RWPE2 (cell line): ENCODE data around the gene DLL4.

Source experiments
- ATAC-seq: fragments of 200-7000 bp; cut with Tn5 transposase; 3 replicates; pipeline ENCODE4 v1.9.1; 2021; ENCODE audit warnings: low read depth
- DNase-seq: peaks from one replicate; pipeline ENCODE4 v3.0.0-alpha.2; 2020; ENCODE audit warnings: low spot score
- H3K27ac ChIP-seq: fragments of 450-650 bp; 2 replicates; pipeline ENCODE4 v1.5.1; 2017; ENCODE audit warnings: mild to moderate bottlenecking; ENCODE audit not compliant: poor library complexity, severe bottlenecking
- H3K27me3 ChIP-seq: fragments of 250-450 bp; sonication (Bioruptor Pico); 2 replicates; pipeline ENCODE4 v1.5.1; 2021; ENCODE audit warnings: mild to moderate bottlenecking, moderate library complexity; ENCODE audit not compliant: insufficient read depth, poor library complexity, severe bottlenecking
- H3K36me3 ChIP-seq: fragments of 250-450 bp; sonication (Bioruptor Pico); 2 replicates; pipeline ENCODE4 v1.5.1; 2020; ENCODE audit warnings: low read depth, mild to moderate bottlenecking, moderate library complexity
- H3K4me1 ChIP-seq: fragments of 250-450 bp; sonication (Bioruptor Pico); 2 replicates; pipeline ENCODE4 v1.5.1; 2021; ENCODE audit warnings: mild to moderate bottlenecking, moderate library complexity; ENCODE audit not compliant: insufficient read depth, poor library complexity, severe bottlenecking
- H3K4me3 ChIP-seq: fragments of 250-450 bp; sonication (Bioruptor Pico); 2 replicates; pipeline ENCODE4 v1.5.1; 2021; ENCODE audit warnings: mild to moderate bottlenecking, moderate library complexity; ENCODE audit not compliant: severe bottlenecking
- H3K9me3 ChIP-seq: fragments of 250-450 bp; sonication (Bioruptor Pico); 2 replicates; pipeline ENCODE4 v1.5.1; 2021; ENCODE audit warnings: mild to moderate bottlenecking, moderate library complexity; ENCODE audit not compliant: severe bottlenecking
- TF ChIP-seq, protein P1 (sequence below): fragments of 450-650 bp; IDR thresholded peaks from one replicate; pipeline ENCODE4 v1.5.1; 2017; ENCODE audit warnings: mild to moderate bottlenecking, moderate library complexity; ENCODE audit not compliant: poor library complexity, severe bottlenecking

DLL4 gene

DNA sequence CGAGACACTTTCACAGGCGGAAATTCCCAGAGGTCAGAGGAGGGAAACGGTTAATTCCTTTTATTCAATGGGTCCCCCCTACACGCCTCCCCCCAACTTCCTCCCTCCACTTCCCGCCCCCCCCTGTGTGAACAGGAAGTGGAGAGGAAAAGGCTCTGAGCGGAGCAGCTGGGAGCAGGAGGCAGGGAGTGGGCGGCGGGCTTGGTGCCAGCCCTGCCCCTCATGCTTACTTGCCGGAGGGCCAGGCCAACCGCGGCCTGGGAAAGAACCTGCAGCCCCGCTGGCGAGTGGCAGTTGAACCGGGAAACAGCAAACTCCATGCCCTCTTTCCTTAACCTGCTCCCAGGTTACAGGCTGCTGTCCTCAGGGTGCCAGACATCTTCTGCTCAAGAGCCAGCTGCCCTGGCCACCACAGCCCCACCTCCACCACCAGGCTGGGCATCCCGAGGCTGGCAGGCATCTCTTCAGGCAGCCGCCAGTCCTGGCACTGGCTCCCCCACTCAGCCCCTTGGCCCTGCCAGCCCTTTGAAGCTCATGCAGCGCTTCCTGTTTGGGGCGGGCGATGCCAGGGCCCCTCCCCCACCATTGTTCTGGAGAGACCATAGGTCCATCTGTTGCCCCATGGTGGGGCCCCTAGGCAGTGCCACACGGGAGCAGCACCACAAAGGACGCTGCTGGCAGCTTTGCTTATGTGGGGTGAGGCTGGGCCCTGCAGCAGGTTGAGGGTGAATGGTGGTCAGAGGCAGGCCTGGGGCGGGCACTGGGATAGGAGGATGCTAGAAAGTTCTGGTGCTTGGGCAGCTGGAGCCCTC lies 21.9 kb upstream of the DLL4 start:
- Histone ChIP-seq H3K4me1 (peaks cover 14% of the 10 kb centered on the region), H3K4me3 (no peak overlapping the region), H3K27ac (peak overlapping the region; percentile 86), H3K27me3 (no peaks in the 10 kb centered on the region), H3K36me3 (peaks cover 16% of the 10 kb centered on the region), H3K9me3 (no peaks in the 10 kb centered on the region)
- TF ChIP-seq, protein P1, sequence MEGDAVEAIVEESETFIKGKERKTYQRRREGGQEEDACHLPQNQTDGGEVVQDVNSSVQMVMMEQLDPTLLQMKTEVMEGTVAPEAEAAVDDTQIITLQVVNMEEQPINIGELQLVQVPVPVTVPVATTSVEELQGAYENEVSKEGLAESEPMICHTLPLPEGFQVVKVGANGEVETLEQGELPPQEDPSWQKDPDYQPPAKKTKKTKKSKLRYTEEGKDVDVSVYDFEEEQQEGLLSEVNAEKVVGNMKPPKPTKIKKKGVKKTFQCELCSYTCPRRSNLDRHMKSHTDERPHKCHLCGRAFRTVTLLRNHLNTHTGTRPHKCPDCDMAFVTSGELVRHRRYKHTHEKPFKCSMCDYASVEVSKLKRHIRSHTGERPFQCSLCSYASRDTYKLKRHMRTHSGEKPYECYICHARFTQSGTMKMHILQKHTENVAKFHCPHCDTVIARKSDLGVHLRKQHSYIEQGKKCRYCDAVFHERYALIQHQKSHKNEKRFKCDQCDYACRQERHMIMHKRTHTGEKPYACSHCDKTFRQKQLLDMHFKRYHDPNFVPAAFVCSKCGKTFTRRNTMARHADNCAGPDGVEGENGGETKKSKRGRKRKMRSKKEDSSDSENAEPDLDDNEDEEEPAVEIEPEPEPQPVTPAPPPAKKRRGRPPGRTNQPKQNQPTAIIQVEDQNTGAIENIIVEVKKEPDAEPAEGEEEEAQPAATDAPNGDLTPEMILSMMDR, result no peak
- DNase-seq, result peak; percentile 76
- no peak for ATAC-seq

DNA sequence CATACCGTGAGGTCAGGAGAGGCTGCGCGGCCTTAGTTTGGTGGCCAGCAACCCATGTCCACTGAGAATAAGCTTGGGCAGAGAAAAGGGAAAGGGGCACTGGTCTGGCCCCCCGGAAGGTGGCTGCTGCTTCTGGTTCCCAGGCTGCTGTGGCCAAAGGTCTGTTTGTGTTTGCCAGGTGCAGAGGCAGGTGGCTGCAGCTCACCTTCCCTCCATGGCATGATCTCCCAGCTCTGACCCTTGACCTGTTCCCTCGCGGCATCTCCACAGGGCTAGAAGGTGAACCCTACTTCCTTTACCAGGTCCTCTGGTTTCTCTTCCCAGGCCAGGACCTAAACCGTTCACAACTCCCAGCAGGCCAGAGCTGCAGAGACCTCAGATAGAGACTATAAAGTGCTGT lies 21.0 kb upstream of the DLL4 start:
- Histone ChIP-seq H3K27me3 (no peaks in the 10 kb centered on the region), H3K9me3 (no peaks in the 10 kb centered on the region), H3K4me3 (no peak overlapping the region), H3K4me1 (peaks cover 14% of the 10 kb centered on the region), H3K36me3 (peaks cover 7% of the 10 kb centered on the region), H3K27ac (no peak overlapping the region)
- TF ChIP-seq, protein P1, result no peak
- ATAC-seq (no peak), DNase-seq (no peak)

DNA sequence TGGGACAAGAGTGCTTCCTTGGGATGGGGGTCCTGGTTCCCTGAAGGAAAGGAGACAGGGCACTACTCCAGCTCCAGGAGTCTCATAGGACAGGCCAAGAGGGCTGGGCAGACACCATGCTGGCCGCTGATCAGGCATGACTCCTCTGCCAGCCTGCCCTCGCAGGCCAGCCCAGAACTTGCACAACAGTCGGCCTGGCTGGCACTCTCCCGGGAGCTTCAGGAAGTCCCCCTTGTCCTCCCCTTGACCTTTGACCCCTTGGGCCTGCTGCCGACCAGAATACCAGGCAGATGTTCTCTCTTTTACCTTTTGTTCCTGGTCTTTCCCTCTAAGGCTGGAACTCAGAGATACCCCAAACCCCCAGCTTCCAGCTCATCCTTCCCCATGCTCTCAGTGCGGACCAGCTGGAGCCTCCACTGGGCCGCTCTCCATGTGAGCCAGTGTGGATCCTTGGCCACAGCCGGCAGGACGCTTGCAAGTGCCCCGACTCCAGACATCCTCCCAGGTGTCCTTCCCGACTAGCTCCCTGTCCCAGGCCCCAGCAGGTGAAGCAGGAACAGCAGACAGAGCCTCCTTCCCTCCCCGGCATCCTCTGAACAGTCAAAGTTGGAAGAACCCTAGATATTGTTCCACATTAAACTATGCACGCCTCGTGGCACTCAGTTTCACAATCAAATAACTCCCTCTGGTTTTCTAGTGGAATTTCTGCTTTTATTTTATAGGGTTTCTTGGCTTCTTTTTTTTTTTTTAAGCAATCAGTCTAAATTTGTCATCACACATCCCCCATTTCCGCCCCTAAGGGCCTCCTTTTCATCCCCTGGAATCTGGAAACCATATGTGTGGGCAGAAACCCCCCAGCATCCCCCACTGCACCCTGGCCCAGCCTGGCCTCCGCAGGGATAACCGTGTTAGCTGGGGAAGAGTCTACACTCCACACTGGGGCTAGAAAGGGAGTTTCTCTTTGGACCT lies 19.2 kb upstream of the DLL4 start:
- DNase-seq (peak; percentile 71), ATAC-seq (no peak)
- TF ChIP-seq, protein P1, result no peak
- H3K4me1 ChIP-seq, result peaks cover 12% of the 10 kb centered on the region
- no peak overlapping the region for H3K4me3 ChIP-seq
- H3K27me3 ChIP-seq, result no peaks in the 10 kb centered on the region
- no peaks in the 10 kb centered on the region for H3K9me3 ChIP-seq
- no peak overlapping the region for H3K27ac ChIP-seq
- H3K36me3 ChIP-seq, result no peaks in the 10 kb centered on the region

DNA sequence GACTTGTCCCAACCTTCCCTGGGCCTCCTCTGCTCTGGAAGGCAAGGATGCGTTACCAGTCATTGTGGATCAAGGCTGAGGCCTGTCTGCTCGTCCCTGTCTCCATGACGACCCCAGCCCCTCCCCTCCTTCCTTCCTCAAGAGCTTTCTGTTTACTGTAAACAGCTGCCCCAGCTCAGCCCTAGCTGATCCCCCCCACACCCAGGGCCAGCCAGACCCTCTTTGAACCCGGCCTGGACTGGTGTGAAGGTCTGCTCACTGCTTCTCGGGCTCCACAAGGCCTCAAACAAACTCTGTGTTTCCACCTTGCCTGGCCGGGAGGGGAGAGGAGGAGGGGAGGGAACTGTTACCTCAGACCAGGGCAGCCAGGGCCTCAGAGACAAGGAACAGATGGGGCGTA lies 18.0 kb upstream of the DLL4 start:
- H3K4me3 ChIP-seq, result no peak overlapping the region
- H3K9me3 ChIP-seq, result no peaks in the 10 kb centered on the region
- TF ChIP-seq, protein P1, result no peak
- ATAC-seq, result no peak
- H3K4me1 ChIP-seq, result peaks cover 18% of the 10 kb centered on the region
- H3K27ac ChIP-seq, result no peak overlapping the region
- H3K36me3 ChIP-seq, result no peaks in the 10 kb centered on the region
- no peaks in the 10 kb centered on the region for H3K27me3 ChIP-seq
- peak; percentile 69 for DNase-seq
